PFSK-1 (cell line): ENCODE data around the gene FOXK1.

Experiments
- FOXP2 ChIP-seq: optimal IDR thresholded peaks from 2 replicates; pipeline ENCODE3; 2011; ENCODE audit warnings: borderline replicate concordance, control low read depth, inconsistent platforms; ENCODE audit not compliant: insufficient read depth; ENCODE audit errors: extremely low read length, extremely low read depth
- POLR2AphosphoS5 ChIP-seq: IDR thresholded peaks from 2 replicates; pipeline ENCODE4 v1.6.1; 2012; ENCODE audit warnings: low read depth, mild to moderate bottlenecking, control low read depth, low read length, moderate library complexity
- REST ChIP-seq, 2 experiments: IDR thresholded peaks; 2 replicates each; pipeline versions ENCODE4 v1.6.1 to v1.8.0; 2011 to 2012; ENCODE audit warnings: low read depth in 2 of 2, low read length in 2 of 2, control low read depth in 1 of 2, inconsistent platforms in 1 of 2, mild to moderate bottlenecking in 1 of 2, moderate library complexity in 1 of 2; ENCODE audit not compliant: insufficient read depth in 1 of 2
- SIN3A ChIP-seq: IDR thresholded peaks from 2 replicates; pipeline ENCODE4 v1.6.1; 2012; ENCODE audit warnings: mild to moderate bottlenecking, low read length, moderate library complexity, borderline replicate concordance; ENCODE audit not compliant: insufficient read depth
- TAF1 ChIP-seq: IDR thresholded peaks from 2 replicates; pipeline ENCODE4 v1.6.1; 2012; ENCODE audit warnings: low read length, control low read depth, borderline replicate concordance; ENCODE audit not compliant: insufficient read depth

FOXK1 gene

GRCh38 chr7:4758111-4758510 lies 76.0 kb downstream of the FOXK1 start:
- TF ChIP-seq REST (IDR thresholded peaks at IDR 0.05; ENCODE audit: insufficient read depth in 1 of 2, low read depth in 2 of 2, low read length in 2 of 2) (no peak), TAF1 (no peak), POLR2AphosphoS5 (no peak), SIN3A (no peak), FOXP2 (no peak)

GRCh38 chr7:4758791-4759190 lies 76.7 kb downstream of the FOXK1 start:
- TF ChIP-seq POLR2AphosphoS5 = no peak
- no peak for TF ChIP-seq TAF1
- no peak for TF ChIP-seq REST (IDR thresholded peaks at IDR 0.05; ENCODE audit: insufficient read depth in 1 of 2, low read depth in 2 of 2, low read length in 2 of 2)
- TF ChIP-seq SIN3A = no peak
- TF ChIP-seq FOXP2 = no peak

GRCh38 chr7:4759211-4759610 lies 77.1 kb downstream of the FOXK1 start:
- TF ChIP-seq POLR2AphosphoS5 (no peak), REST (IDR thresholded peaks at IDR 0.05; ENCODE audit: insufficient read depth in 1 of 2, low read depth in 2 of 2, low read length in 2 of 2) (no peak), FOXP2 (no peak), SIN3A (no peak), TAF1 (no peak)

- TF ChIP-seq TAF1 = no peak
- TF ChIP-seq FOXP2 = no peak
These were observed 78.9 kb downstream of the FOXK1 start for GRCh38 chr7:4760952-4761351.

- TF ChIP-seq POLR2AphosphoS5 = no peak
- no peak for TF ChIP-seq SIN3A
- no peak for TF ChIP-seq FOXP2
- no peak for TF ChIP-seq TAF1
- TF ChIP-seq REST (IDR thresholded peaks at IDR 0.05; ENCODE audit: insufficient read depth in 1 of 2, low read depth in 2 of 2, low read length in 2 of 2) = no peak
These were observed 80.3 kb downstream of the FOXK1 start for GRCh38 chr7:4762121-4763055.
